ENCODE measurements around the gene ADAR. TPM values are rescaled to one million over a fixed set of nuclear protein-coding genes. Genes with fewer than 3 reads are reported as not detected.
A peak's percentile ranks its signal among the peaks of the same experiment; 100 is the strongest.

The ADAR gene
- total and polyA plus RNA-seq, 3 experiments from 2014 or later = 157 to 223 (median 223) TPM

DNA sequence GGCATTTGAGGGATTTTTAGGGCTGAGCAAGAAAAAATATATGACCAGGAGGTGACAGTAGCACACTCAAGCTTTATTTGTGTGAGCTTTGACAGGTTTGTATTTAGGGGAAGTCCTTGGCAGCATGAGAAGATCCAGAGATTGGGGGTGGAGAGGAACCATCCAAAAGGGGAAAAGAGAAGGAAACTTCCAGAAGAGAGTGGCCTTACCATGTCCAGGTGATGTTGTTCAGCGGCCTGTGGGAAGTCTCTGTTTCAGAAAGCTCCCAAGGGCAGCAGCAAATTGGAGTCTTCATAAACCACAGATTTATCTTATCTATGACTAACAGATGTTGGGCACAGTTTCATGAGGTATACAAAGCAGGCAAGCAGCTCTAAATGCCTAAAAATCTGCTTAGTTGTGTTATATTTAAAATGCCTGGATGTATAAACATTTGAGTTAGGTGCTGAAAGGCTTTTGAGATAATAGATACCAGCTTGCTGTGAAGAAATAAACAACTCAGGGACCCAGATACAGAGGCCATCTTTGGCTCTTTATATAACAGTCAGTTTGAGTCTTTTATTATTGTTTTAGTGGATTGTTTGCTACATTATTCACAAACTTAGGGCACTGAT, 21.2 kb upstream of the ADAR start:
- Mint-ChIP-seq H3K9me3 (peaks cover 0 to 10% (median 5%) of the 10 kb centered on the region in 5 donors), H3K27ac (peak overlapping the region in 7 of 8 donors; percentile 26 to 100 (median 99)), H3K4me1 (peaks cover 20 to 38% (median 33%) of the 10 kb centered on the region in 3 donors), H3K4me3 (peak overlapping the region; percentile 49 to 97 (median 90)), H3K27me3 (peaks cover 8 to 19% of the 10 kb centered on the region in 2 donors), H3K36me3 (peaks cover 10 to 27% (median 16%) of the 10 kb centered on the region in 3 donors)
- ChIA-PET POLR2A (no interaction called here), CTCF (interaction anchor here (1.0 kb wide), 1 partner anchor 24 kb away, joined by 4 read pairs; no protein-coding TSS in a partner anchor)
- Histone ChIP-seq H3K27me3 (ENCODE audit: insufficient read depth, low read length, poor library complexity, severe bottlenecking) (no peaks in the 10 kb centered on the region), H3K27ac (ENCODE audit: low read depth, low read length) (peak overlapping the region; percentile 13), H3K4me3 (ENCODE audit: low read length) (no peak overlapping the region), H3K4me1 (ENCODE audit: insufficient read depth, low read length) (peaks cover 20% of the 10 kb centered on the region), H3K9me3 (ENCODE audit: low read length) (no peaks in the 10 kb centered on the region), H3K36me3 (ENCODE audit: insufficient read depth, low read length) (no peaks in the 10 kb centered on the region)
- no peak for DNase-seq

DNA sequence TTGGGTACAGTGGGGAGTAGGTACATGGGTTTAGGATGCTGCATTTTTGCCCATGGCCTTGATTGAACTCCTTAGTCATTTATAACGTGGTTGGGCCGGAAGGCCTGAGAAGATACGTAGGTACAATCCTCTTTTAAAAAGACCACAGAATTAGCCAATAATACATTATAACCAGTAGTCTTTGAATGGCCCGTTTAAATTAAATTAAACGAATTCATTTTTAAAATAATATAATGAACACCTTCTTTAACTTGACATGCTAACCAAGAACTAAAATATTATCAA, 20.1 kb upstream of the ADAR start:
- peak overlapping the region; percentile 92 for H3K27ac ChIP-seq (ENCODE audit: low read depth, low read length)
- Mint-ChIP-seq H3K9me3 (peaks cover 0 to 10% (median 5%) of the 10 kb centered on the region in 5 donors), H3K27ac (peak overlapping the region; percentile 97 to 100 (median 99)), H3K4me1 (peaks cover 23 to 47% (median 39%) of the 10 kb centered on the region in 3 donors), H3K27me3 (peaks cover 3 to 14% of the 10 kb centered on the region in 2 donors), H3K36me3 (peaks cover 11 to 36% (median 16%) of the 10 kb centered on the region in 3 donors), H3K4me3 (peak overlapping the region; percentile 89 to 99 (median 95))
- no peaks in the 10 kb centered on the region for H3K36me3 ChIP-seq (ENCODE audit: insufficient read depth, low read length)
- no peaks in the 10 kb centered on the region for H3K27me3 ChIP-seq (ENCODE audit: insufficient read depth, low read length, poor library complexity, severe bottlenecking)
- no peaks in the 10 kb centered on the region for H3K9me3 ChIP-seq (ENCODE audit: low read length)
- ChIA-PET POLR2A (no interaction called here), CTCF (interaction anchor here (1.4 kb wide), 1 partner anchor 20 kb away, joined by 3 read pairs; no protein-coding TSS in a partner anchor)
- peaks cover 20% of the 10 kb centered on the region for H3K4me1 ChIP-seq (ENCODE audit: insufficient read depth, low read length)
- H3K4me3 ChIP-seq (ENCODE audit: low read length) = peak overlapping the region; percentile 68
- no peak for DNase-seq

DNA sequence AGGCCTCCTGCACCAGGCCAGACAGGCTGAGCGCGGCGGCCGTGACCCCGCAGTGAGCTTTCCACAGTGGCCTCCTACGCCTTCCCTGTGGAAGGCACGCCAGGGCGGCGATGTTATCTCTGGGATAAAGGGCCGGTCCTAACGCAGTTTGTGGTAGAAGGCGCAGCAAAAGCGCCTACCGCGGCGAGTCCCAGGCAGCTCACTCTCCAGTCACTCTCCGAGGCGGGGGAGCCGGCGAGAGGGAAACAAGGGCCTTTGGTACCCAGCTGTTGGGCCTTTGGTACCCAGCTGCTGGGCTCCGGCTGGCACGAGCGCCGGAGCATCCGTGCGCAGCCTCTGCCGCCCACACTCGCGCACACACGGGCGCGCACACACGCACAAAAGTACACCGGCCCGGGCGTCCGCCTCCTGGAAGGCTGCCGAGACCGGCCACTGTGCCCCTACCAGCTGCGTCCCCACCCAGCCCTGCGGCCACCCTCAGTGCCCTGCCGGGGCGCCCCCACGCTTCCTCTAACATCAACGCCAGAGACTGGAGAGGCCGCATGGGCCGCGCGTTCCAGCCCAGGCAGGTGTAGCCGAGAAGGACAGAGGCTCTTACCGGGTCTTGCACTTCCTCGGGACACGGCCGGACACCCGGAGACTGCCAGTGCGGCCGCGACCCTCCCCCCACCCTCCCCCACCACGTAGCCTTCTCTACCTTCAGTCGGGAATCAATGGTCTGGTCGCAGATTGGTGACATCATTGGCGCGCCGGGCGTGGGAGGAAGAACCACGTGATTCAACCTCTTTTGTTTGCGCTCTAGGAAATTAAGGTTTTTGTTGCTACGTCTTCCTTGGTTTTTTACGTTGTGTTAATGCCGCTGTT, 19.5 kb upstream of the ADAR start:
- Histone ChIP-seq H3K9me3 (ENCODE audit: low read length) (no peaks in the 10 kb centered on the region), H3K4me3 (ENCODE audit: low read length) (peak overlapping the region; percentile 68), H3K36me3 (ENCODE audit: insufficient read depth, low read length) (no peaks in the 10 kb centered on the region), H3K4me1 (ENCODE audit: insufficient read depth, low read length) (peaks cover 21% of the 10 kb centered on the region), H3K27me3 (ENCODE audit: insufficient read depth, low read length, poor library complexity, severe bottlenecking) (no peaks in the 10 kb centered on the region), H3K27ac (ENCODE audit: low read depth, low read length) (peak overlapping the region; percentile 92)
- Mint-ChIP-seq H3K27ac (peak overlapping the region; percentile 97 to 100 (median 99)), H3K27me3 (peaks cover 3 to 12% of the 10 kb centered on the region in 2 donors), H3K4me3 (peak overlapping the region; percentile 89 to 99 (median 95)), H3K9me3 (peaks cover 0 to 10% (median 5%) of the 10 kb centered on the region in 5 donors), H3K4me1 (peaks cover 27 to 52% (median 45%) of the 10 kb centered on the region in 3 donors), H3K36me3 (peaks cover 11 to 39% (median 16%) of the 10 kb centered on the region in 3 donors)
- DNase-seq = peak; percentile 77 to 92 (median 82)
- POLR2A ChIA-PET = interaction anchor here (0.5 to 2.4 kb wide), 4 partner anchors 14 to 50 kb away, joined by 3 to 26 read pairs (median 4); partner anchors contain the start of gene ADAR
- CTCF ChIA-PET = interaction anchor here (1.4 to 1.7 kb wide), 3 partner anchors 19 to 292 kb away, joined by 3 to 4 read pairs (median 3); no protein-coding TSS in a partner anchor

DNA sequence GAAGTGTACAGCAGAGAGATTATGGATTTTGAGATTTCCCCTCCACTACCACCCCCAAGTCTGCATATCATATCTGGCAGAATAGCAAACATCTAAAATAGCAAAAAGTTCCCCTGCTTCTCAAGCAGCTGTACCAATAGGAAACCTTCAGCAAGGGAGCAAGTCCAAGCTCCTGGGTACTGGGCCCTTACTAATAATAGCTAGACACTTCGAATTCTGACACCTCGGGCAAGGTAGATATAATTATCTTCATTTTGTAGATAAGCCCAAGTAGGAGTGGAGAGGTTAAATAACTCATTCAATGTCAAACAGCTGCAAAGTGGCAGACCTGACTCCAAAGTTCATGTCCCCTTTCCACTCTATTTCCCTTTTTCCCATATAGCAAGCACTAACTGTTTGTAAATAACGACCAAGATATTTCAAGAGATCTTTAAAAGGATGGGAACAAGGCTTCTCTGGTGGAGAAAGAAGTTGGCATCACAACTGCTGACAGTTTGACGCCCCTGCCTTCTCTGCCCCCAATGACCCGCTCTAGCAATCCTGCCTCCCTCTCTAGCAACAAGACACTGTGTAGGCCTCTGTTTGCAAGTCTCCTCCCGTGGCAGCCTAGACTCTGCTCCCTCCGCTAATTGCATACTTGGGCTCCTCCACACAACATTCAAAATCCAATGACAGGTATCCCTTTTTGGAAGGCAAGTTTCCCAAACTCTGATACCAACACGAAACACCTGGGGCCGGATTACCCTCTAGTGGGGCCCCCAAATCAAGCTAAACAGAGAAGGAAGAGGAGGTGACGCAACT, 18.7 kb upstream of the ADAR start:
- no peaks in the 10 kb centered on the region for H3K36me3 ChIP-seq (ENCODE audit: insufficient read depth, low read length)
- peaks cover 8 to 43% (median 16%) of the 10 kb centered on the region in 3 donors for H3K36me3 Mint-ChIP-seq
- H3K9me3 ChIP-seq (ENCODE audit: low read length) = no peaks in the 10 kb centered on the region
- H3K4me3 ChIP-seq (ENCODE audit: low read length) = peak overlapping the region; percentile 68
- H3K27me3 ChIP-seq (ENCODE audit: insufficient read depth, low read length, poor library complexity, severe bottlenecking) = no peaks in the 10 kb centered on the region
- H3K27ac ChIP-seq (ENCODE audit: low read depth, low read length) = peak overlapping the region; percentile 92
- H3K27ac Mint-ChIP-seq = peak overlapping the region; percentile 97 to 100 (median 99)
- no peak for DNase-seq
- H3K9me3 Mint-ChIP-seq = peaks cover 0 to 10% (median 5%) of the 10 kb centered on the region in 5 donors
- peaks cover 29 to 60% (median 53%) of the 10 kb centered on the region in 3 donors for H3K4me1 Mint-ChIP-seq
- H3K27me3 Mint-ChIP-seq = peaks cover 3 to 4% of the 10 kb centered on the region in 2 donors
- peaks cover 29% of the 10 kb centered on the region for H3K4me1 ChIP-seq (ENCODE audit: insufficient read depth, low read length)
- ChIA-PET POLR2A (interaction anchor here (0.5 to 2.4 kb wide), 4 partner anchors 13 to 49 kb away, joined by 3 to 26 read pairs (median 4); partner anchors contain the start of gene ADAR), CTCF (interaction anchor here (1.1 to 1.7 kb wide), 4 partner anchors 16 to 291 kb away, joined by 3 to 4 read pairs (median 3); no protein-coding TSS in a partner anchor)
- peak overlapping the region; percentile 89 to 99 (median 95) for H3K4me3 Mint-ChIP-seq

DNA sequence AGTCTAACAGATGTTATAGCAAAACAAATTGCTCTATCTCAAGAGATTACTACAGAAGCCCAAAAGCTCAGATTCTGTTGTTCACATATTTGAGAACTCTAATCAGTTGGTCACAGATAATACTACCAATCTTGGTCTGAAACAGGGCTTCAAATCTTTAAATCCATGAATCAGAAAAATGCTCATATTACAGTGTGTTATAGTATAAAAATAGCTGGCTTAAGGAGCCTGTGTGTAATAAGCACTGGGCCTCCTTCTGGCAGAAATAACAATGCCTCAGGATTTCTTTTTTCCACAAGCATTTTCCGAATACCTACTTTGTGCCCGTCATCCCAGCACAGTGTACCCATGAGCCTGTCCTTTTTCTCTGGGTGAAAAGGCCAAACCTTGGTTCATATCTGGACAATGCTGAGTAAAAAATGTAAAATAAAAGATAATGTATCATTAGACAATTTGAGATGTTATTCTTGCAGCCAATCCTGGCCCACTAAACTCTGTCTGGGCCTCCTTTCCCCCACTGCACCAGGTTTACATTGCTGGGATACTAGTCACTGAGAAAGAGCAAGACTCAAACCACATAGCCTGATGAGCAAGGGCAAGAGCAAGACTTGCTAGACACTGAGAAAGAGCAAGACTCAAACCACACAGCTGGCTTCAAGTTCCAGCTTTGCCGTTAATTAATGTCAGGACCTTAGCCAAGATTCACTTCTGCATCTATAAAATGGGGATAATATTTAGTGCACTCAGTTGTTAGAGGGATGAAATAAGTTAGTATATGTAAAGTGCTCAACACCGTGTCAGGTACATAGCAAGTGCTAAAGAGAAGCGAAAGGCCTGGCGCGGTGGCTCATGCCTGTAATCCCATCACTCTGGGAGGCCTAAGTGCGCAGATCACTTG, 17.0 kb upstream of the ADAR start:
- H3K36me3 ChIP-seq (ENCODE audit: insufficient read depth, low read length) = no peaks in the 10 kb centered on the region
- H3K4me1 ChIP-seq (ENCODE audit: insufficient read depth, low read length) = peaks cover 32% of the 10 kb centered on the region
- no peaks in the 10 kb centered on the region for H3K9me3 ChIP-seq (ENCODE audit: low read length)
- Mint-ChIP-seq H3K4me1 (peaks cover 32 to 66% (median 60%) of the 10 kb centered on the region in 3 donors), H3K4me3 (peak overlapping the region; percentile 25 to 76 (median 49)), H3K27me3 (no peaks in the 10 kb centered on the region), H3K36me3 (peaks cover 8 to 44% (median 11%) of the 10 kb centered on the region in 3 donors), H3K27ac (peak overlapping the region in 5 of 8 donors; percentile 21 to 79 (median 57)), H3K9me3 (peaks cover 0 to 9% (median 5%) of the 10 kb centered on the region in 5 donors)
- DNase-seq = no peak
- ChIA-PET POLR2A (interaction anchor here (0.6 to 2.4 kb wide), 2 partner anchors 12 to 16 kb away, joined by 3 to 26 read pairs; partner anchors contain the start of gene ADAR), CTCF (interaction anchor here (0.7 to 1.1 kb wide), 2 partner anchors 15 kb away, joined by 3 read pairs; no protein-coding TSS in a partner anchor)
- H3K27ac ChIP-seq (ENCODE audit: low read depth, low read length) = no peak overlapping the region
- H3K4me3 ChIP-seq (ENCODE audit: low read length) = no peak overlapping the region
- H3K27me3 ChIP-seq (ENCODE audit: insufficient read depth, low read length, poor library complexity, severe bottlenecking) = no peaks in the 10 kb centered on the region

DNA sequence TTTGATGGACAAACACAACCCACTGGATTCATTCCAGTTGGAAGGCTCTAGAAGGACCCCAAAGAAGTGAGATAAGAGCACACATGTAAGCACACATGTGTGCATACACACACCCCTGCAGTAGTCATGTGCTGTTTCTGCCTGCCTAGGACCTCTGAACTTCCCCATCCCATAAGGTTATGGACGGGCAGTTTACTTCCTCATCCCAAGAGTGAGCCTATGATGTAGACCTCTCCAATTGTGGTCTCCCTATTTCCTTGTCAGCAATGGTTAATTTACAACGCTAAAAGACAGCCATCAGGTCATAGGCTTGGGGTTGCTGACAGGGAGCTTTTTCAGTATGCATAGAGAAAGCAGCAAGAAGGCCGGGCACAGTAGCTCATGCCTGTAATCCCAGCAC, 15.4 kb upstream of the ADAR start:
- peaks cover 31 to 73% (median 66%) of the 10 kb centered on the region in 3 donors for H3K4me1 Mint-ChIP-seq
- peaks cover 0 to 44% (median 5%) of the 10 kb centered on the region in 3 donors for H3K36me3 Mint-ChIP-seq
- H3K27me3 Mint-ChIP-seq = no peaks in the 10 kb centered on the region
- peak overlapping the region in 1 of 7 donors; percentile 57 for H3K4me3 Mint-ChIP-seq
- Histone ChIP-seq H3K27me3 (ENCODE audit: insufficient read depth, low read length, poor library complexity, severe bottlenecking) (no peaks in the 10 kb centered on the region), H3K36me3 (ENCODE audit: insufficient read depth, low read length) (no peaks in the 10 kb centered on the region), H3K9me3 (ENCODE audit: low read length) (no peaks in the 10 kb centered on the region), H3K4me3 (ENCODE audit: low read length) (no peak overlapping the region), H3K4me1 (ENCODE audit: insufficient read depth, low read length) (peaks cover 28% of the 10 kb centered on the region), H3K27ac (ENCODE audit: low read depth, low read length) (no peak overlapping the region)
- no peak for DNase-seq
- ChIA-PET POLR2A (no interaction called here), CTCF (interaction anchor here (1.0 to 1.2 kb wide), 2 partner anchors 15 to 19 kb away, joined by 3 read pairs; no protein-coding TSS in a partner anchor)
- no peaks in the 10 kb centered on the region for H3K9me3 Mint-ChIP-seq
- H3K27ac Mint-ChIP-seq = no peak overlapping the region
